HG03175 (cell line): ENCODE results near the gene KSR2.
A peak's percentile ranks its signal among the peaks of the same experiment; 100 is the strongest.

ENCODE experiments used
- ATAC-seq: cut with Tn5 transposase; IDR thresholded peaks from one replicate; pipeline ENCODE4 v1.9.1; 2021; ENCODE audit warnings: mild to moderate bottlenecking, moderate library complexity; ENCODE audit not compliant: unreplicated experiment

The KSR2 gene

DNA sequence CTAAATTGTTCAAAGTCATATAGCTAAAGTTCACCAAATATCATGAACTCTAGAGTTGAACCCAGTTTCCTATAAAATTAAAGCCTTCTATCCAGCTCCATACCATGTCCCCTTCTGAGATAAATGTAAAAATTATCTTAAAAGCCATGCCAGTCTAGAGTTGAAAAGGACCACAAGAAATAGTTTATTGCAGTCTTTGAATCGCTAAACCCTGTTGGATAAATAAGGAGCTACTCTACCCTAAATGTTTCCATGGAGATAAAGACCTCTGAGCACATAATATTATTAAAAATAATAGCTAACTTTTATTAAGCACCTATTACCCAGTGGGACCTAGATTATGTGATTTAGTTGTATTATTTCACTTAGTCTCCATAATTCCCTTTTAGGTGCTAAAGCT is 379.8 kb downstream of the KSR2 start:
- no peak for ATAC-seq

DNA sequence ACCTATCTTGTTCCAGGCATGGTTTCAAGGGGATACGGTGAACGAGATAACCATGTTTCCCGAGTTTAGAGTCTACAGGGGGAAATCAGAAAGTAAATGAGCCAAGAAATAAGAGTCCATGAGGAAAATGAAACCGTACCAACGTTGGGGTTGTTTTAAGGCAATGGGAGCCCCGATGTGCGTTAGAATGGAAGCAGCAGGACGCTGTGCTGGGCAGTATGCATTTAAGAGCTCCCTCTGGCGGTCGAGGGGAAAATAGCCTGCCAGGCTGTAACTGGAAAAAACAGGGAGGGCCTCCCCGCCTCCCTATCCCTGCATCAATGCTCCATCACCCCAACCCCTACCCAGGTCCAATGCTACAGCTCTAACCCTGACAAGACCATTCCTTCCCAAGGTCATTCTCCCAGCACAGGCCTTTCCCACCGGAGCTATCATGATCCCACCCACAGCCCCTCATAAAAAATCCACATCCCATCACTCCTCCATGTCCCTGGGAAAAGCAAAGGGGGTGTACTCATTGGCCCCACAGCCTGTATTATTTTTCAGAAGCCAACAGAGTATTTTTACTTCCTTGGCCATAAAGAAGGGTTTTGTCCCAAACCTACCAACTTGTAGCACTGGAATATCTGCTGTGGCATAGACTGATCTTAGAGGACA is 381.0 kb downstream of the KSR2 start:
- no peak for ATAC-seq

DNA sequence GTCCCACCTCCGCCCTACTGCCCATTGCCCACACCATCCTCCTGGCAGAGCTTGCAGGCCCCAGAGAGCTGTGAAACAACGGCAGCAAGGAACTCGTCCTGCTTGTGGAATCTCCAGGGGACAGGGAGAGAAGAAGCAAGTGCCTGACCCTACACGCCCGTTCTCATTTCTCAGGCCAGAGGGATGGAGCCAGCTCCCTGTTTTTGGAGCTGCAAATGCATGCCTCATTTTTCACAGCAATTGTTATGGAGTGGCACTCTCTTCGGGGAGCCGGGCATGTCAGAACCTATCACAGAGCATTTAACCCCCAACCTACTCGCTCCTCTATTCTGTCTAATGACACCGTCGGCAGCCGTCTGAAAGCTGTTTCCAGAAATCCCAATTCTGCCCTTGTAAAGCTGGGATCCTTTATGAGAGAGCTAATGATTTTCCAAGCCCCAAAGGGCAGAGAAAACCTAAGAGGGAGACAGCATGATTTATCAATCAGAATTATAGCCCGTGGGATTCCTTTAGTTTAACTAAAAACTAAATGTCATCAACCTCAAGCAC is 385.0 kb downstream of the KSR2 start:
- ATAC-seq, result no peak

DNA sequence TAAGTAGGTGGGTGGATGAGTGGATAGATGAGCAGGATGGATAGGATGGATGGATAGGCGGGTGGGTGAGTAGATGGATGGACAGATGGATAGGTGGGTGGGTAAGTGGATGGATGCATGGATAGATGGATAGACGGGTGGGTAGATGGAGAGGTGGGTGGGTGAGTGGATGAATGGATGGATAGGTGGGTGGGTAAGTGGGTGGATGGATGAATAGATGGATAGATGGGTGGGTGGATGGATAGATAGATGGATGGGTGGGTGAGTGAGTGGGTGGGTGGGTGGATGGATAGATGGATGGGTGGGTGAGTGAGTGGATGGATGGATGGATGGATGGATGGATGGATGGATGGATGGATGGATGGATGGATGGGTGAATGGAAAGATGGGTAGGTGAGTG is 385.7 kb downstream of the KSR2 start:
- no peak for ATAC-seq

DNA sequence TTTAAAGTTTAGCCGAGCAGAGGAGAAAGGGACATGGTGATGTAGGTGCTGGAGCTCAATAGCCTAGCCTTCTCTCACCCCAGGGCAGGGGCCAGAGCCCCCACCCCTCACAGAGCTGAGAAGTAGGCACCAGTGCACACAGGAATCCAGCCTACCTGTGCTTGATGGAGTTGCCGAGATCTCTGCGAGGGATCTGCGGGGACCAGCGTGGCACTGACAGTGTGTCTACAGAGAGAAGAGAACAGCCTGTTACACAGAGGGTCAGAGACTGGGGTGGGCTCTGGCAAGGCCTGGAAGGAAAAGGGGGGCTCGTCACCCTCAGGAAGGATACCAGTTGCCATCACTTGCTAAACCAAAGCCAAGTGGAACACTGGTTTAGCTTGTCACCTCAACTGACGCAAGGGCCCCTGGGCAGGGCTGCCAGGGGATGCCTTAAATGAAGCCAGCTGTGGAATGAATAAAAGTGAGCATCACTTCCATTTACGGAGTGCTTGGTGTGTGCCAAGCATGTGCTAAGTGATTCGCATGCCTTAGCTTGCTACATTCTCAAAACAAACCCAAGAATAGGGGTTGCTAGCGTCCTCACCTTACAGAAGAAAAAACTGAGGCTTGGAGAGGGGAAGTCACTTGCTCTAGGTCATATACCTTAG is 386.5 kb downstream of the KSR2 start:
- ATAC-seq, result no peak

DNA sequence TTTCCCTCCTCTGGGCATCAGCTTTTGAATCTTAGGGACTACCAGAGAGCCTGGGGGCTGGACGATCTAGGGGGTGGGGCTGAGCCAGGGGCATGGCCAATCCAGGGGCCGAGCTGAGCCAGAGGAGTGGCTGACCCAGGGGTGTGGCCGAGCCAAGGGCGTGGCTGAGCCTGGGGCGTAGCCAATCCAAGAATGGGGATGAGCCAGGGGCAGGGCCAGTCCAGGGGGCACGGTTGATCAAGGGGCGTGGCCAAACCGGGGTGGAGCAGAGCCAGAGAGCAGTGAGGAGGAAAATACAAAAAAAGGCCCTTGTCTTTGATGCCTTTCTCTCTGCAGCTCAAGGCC is 388.1 kb downstream of the KSR2 start:
- ATAC-seq, result no peak

DNA sequence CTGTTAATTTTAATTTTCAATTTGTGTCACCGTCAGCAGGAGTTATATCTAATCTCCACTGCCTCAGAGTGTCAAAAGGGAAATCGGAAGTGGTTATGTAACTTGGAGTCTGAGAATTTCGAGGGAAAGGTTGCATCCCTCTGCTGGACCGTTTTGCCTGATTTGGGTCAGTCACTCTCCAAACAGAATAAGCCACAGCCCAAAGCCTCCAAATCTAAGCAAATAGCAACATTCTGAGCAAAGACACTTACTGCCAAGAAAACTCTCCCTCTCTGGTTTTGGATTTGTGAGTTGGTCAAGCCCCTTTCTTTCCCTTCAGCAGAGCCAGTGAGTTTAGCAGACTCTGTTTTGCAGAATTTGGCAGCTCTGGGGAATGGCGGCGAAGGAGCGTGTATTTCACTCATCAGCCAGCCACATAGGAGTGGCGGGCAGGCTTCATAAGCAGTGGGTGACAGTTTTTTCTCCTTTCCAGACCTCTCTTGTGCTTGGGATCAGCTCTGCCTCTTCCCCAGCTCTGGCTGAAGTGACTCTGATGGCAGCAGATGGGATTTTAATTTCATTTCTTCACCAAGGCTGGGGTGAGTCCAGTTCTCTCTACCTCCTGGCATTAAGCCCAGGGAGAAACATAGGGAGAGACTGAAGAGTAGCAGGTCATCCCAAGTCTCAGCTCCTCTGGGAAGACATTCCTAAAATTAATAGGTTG is 388.6 kb downstream of the KSR2 start:
- ATAC-seq, result no peak

DNA sequence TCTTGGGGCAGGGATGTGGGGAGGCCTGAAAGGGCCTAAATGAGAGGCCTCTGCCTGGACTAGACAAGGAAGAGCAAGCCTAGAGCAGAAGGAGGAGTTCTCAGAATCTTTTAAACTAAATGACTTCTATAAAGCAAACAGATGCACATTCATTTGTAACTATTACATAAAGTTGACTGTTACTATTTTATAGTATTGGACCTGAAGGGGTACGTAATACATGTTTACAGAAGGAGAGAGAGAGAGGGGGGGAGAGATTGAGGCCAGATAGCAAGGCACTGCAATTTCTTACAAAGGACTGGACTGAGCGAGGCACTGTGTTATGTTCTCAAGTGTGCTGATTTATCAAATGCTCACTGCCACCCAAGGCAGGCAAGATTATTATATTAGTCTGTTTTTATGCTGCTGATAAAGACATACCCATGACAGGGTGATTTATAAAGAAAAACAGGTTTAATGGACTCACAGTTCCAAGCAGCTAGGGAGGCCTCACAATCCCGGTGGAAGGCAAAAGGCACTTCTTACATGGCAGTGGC is 391.6 kb downstream of the KSR2 start:
- ATAC-seq, result no peak

DNA sequence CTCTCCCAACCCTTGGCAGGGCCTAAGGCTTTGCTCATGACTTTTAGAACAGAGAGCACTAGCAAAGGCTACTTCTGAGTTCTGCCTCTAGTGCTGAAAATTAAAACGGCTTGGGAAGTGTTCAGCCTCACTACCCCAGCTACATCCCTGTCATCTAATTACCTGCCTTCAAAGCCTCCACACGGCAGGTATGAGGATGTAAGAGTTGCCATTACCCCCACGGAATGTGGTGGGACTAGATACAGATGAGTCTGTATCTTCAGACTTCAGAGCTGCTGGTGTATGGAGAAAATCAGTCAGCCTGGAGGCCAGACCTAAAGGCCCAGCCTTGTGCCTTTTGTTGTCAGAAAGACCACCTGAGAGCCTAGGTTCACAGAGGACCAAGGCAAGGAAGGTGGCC is 392.7 kb downstream of the KSR2 start:
- no peak for ATAC-seq

DNA sequence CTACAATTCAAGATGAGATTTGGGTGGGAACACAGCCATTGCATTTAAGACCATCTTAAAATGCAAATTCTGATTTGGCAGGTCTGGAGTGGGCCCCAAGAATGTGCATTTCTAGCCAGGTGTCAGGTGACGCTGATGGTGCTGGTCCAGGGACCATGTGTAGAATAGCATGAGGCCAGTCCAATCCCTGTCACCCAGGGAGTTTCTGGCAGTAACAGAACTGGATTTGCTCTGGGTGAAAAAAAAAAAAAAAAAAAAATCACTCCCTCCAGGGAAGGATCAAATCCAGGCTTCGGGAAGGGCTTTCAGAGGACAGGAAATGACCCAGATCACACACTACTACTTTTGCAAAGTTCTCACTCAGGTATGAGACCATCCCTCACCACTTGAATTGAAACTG is 394.1 kb downstream of the KSR2 start:
- ATAC-seq, result no peak

DNA sequence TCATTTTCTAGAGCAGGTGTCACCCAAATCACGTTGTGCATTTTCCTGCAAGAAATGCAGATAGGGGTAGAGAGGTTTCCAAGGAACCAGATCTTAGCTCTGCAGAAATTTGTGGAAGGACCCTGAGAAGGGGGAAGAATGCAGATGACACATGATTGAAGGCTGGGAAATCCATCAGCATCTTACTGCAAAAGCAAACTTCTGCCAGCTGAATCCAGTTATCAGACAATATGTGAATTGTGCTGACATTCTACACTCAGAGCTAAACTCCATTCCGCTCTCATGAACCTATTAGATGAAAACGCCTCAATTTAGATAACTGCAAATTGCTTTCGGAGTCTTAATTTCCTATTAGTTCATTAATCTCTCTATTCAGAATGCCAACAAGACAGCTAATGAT is 396.0 kb downstream of the KSR2 start:
- no peak for ATAC-seq

DNA sequence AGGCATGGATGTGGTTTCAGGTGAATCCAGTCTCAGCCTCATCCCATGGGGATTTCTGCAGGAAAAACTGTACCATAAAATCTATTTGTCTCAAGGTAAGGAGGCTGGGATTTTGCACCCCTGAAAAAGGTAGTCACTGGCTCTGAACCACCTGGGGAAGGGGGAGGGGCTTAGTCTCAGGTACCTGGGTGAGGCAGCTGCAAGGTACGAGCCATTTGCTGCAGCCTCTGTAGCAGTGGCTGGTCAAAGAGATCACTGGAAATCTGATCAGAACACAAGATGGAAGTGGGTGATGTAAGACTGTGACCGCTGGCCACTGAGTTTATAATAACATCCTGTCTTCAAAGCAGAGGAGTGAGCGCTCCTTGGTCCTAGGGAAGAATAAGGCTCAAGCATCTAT is 397.5 kb downstream of the KSR2 start:
- no peak for ATAC-seq

DNA sequence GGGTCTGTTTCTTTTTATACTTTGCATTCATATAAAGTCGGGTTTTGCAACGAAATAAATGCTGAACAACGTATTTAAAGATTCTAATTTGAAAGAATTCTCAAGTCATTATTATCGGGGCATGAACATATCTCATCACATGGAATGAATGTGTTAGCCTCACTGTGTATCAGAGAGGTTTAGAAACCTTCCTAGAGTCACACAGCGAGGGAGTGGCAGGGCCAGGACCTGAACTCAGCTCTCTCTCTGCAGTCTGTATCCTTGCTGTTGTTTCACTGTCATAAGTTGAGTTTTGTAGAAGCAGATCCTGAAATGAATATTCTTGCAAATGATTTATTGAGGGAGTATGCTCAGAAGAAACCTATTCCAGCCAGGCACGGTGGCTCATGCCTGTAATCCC is 398.2 kb downstream of the KSR2 start:
- no peak for ATAC-seq

DNA sequence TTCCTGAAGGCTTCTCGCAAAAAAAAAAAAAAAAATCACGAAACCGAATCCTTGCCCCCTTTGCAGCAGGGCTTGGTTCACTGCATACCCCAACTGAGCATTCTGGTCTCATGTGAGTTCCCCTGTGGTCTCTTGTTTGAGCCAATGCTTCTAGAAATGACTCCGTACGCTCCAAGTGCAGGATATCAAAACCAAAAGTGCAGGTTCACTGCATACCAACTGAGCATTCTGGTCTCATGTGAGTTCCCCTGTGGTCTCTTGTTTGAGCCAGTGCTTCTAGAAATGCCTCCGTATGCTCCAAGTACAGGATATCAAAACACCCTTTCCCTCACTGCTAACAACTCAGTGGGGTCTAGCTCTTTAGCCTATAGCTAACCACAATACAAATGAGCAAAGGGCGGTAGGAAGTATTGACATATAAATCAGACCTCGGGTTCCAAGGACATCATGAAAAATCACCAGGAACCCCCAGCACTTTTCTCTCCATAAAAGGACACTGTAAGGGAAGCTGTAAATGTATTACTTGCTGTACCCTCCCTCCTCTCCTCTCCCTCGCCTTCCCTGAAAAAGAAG is 401.1 kb downstream of the KSR2 start:
- peak; percentile 70 for ATAC-seq

DNA sequence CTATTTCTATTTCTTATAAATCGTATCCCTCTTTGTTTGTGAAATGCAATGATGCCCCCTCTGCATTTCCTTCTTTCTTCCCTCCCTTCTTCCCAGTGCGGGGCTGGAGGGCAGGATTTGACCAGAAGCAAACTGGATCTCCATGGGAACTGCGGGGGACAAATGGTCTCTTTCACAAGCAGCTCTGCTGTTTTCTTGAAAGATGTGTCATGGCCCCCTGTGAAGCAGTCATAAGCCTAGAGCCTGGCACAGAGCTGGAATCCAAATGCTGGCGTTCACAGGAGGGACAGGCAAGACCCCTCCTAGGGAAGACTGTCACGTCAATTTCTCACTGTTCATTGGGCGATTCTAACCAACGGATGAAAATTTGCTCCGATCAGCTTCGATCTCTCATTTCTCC is 403.9 kb downstream of the KSR2 start:
- ATAC-seq, result no peak

DNA sequence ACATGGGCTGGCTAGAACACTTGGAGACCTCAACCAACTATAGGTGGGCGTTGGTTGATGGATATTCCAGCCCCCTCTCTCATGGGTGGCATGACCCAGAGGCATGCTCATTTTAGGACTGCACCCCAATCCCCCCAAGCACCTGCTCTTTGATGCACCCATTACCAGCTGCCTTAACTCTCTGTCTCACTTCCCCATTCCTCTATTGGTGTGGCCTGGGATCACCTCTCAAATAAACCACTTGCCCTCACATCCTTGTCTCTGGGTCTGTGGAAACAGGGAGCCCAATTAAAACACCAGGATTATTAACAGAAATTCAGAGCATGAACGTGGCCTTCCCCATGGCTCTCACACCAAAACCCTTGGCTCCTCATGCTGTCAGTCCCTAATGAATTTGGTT is 405.1 kb downstream of the KSR2 start:
- ATAC-seq, result no peak

DNA sequence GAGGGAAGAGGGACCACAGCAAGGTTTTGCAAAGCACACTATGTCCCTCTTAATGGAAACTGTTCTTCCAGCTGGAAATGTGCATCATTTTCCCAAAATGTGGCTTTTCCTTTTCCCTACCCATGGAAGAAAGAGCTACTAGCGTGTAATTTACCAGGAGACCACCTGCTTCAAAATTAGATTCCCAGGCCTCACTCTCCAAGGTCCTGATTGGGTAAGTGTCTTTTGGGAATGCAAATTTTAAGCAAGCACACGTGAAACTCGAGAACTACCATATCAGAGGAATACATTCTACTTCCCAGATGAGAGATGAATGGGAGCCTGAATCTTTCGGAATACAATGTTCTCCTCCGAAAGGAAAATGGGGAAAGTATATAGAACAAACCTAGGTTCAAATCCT is 405.8 kb downstream of the KSR2 start:
- ATAC-seq, result no peak

DNA sequence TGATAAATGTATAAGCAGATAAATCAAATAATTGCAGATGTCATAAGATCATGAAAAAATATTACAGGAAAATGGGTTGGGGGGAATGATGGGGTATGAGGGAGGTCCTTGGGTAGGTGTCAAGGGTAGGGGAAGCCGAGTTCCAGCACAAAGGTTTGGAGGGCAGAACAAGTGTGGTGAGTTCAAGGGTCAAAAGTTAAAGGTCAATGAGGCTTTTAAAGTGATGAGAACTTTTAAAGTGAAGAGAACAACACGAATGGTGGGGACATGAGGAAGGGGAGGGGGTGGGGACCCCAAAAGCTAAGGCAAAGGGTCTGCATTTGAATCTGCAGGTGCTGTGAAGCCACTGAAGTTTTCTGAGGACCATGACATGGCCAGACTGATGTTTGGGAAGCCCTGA is 406.8 kb downstream of the KSR2 start:
- ATAC-seq, result no peak

DNA sequence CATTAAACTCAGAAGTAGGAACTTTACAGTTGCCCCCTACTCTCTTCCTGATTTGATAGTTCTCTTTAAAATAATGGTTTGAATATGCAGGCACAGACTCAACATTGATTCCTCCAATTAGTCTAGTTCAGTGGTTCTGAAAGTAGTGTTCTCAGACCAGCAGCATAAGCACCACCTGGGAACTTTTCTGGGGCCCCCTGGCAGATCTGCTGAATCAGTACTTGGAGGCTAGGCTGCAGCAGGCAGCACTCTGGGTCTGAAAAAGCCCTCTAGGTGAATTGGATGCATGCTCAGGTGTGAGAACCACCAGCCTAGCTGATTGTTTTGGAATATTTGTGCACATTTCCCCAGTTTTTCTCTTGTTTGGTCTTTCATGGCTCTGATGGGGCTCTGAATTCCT is 408.8 kb downstream of the KSR2 start:
- ATAC-seq, result no peak

DNA sequence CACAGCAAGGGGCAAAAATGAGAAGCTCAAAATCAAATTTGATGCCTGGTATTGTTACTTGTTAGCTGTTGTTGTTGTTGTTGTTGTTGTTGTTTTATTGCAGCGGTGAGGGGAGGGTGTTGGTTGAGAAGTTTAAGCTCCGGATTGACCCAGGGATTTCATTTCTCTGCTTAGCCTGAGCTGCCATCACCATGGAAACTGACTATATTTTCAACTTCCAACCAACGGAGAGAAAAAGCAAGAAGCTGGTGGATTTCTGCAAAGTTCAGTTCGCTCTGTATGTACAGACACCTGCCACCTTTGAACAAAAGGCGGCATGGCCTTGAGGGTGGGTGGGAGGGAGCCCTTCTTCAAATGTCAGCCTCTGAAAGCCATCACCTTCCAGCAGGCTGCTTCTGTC is 412.9 kb downstream of the KSR2 start:
- ATAC-seq, result no peak

DNA sequence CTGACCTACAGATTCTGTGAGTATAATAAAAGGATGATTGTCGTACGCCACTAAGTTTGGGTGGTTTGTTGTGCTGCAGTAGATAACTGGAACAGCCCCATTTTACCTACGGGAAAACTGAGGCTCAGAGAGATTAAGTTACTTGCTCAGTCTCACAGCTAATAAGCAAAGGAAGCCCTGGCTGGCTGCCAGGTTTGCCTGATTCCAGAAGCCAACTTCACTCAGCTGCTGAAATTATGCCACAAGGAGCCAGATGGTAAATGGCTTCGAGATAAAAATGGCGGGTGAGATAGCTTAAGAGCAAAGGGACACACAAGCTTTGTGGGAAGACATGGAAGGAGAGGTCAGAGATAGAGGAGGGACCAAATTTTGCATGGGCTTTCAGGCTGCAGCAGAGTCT is 415.8 kb downstream of the KSR2 start:
- no peak for ATAC-seq

DNA sequence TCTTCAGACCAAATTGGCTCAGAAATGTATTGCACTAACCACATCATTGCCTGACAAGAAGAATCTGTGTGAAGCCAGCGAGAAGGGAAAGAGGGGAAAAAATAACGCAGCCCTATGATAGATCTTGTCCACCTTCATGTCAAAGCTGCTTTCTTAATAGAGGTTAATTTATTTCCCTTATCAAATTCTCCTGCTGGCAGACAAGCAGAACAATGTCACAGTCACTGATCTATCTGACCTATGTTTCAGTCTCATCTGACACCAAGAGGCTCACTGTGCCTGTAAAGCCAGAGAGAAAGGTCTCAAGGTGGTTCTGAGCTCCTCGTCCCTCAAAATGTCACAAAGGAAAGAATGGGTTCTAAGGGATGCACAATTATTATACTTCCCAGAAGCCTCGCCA is 417.1 kb downstream of the KSR2 start:
- no peak for ATAC-seq
